ENCODE measurements around the gene ORC5.

Gene ORC5

DNA sequence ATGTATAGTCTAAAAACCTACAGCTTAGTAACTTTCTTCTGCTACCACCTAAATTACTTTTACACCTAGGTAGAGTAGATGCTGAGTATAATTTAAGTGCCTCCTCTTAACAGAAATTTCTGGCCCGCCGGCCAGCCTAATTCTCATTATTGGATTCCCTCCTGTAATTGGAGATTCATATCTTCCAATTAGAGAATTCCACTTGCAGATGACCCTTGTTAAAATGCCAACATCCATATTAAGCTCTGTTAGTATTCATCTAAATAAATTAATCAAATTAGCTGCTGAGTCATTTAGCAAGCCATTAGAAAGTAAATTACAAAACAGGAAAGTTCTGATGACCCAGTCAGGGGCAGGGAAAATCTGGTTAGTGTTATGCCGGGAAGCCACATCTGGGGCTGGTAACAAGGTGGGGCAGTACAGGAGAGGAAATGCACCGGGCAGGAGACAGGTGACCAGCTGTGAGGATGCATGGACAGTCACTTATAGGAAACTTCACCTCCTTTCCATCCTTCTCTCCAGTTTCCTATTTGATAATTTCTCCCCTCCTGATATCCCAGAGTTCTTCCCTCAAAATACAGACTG is 82.8 kb downstream of the ORC5 start:
- DNase-seq = no peak

DNA sequence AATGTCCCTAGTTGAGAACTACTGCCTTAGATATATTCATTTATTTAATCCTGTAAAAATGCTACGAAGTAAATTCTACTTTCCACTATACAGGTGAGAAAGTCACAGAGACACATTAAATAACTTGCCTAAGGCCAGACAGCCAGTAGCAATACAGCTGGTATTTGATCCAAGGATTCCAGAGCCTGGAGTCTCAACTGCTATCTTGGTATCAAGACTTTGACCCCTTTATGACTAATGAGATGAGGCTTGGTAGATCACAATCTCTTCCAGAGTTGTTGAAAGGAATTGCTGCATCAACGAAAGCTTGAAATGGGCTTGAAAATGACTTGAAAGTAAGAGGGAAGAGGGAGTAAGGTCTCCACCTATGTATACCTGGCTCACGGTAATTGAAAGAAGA is 83.3 kb downstream of the ORC5 start:
- no peak for DNase-seq

DNA sequence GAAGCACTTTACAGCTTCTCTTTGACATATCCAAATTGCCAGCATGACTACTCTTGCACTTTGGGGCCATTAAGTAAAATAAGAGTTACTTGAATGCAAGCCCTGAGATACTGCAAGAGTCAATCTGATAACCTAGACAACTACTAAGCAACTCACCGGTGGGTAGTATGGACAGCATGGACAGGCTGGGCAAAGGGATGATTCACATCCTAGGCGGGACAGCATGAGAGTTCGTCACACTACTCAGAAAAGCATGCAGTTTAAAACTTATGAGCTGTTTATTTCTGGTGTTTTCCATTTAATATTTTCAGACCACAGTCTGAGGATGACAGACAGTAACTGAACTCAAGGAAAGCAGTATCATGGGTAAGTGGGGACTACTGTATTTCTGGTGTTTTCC is 84.0 kb downstream of the ORC5 start:
- no peak for DNase-seq

DNA sequence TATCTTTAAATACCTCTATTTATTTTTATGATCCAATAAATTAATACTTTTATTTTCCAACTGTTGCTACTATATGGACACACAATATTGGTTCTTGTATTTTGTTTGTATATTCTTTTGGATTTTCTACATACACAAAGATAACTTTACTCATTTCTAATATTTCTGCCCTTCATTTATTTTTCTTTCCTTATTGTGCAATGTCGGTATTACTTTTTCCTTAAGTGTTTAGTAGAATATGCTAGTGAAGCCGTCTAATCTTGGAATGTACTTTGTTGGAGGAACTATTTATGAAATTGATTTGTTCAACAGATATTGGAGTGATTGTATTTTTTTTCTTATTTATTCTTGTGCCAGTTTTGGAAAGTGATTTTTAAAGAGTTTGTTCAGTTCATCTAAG is 94.0 kb downstream of the ORC5 start:
- no peak for DNase-seq

DNA sequence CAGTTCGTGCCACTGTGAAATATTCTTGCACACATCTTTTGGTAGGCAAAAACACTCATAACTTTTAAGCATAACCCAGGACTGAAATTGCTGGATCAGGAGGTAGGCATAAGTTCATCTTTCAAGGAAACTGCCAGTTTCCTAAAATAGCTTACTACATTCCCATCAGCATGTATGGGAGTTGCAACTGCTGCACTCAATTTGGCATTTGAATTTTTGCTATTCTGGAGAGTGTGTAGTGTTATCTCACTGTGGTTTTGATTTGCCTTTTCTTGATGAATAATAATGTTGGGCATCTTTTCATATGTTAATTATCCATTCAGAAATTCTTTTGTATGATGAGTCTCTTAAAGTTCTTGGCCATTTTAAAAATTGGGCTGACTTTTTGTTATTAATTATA is 95.2 kb downstream of the ORC5 start:
- DNase-seq = no peak

DNA sequence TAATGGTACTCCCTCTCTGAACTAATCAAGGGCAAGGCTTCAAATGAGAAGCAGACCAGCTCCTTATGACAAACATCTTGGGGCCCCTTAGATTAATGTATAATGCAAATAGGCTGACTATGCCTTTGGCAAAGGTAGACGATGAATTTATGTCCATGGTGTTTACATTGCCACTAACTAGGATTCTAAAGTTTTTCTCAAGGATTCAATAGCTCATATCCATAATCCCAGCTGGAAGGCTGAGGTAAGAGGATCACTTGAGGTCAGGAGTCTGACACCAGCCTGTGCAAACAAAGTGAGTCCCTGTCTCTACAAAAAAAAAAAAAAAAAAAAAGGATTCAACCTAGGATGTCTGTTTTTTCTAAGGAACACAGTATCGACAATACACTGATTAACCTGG is 96.5 kb downstream of the ORC5 start:
- no peak for DNase-seq

DNA sequence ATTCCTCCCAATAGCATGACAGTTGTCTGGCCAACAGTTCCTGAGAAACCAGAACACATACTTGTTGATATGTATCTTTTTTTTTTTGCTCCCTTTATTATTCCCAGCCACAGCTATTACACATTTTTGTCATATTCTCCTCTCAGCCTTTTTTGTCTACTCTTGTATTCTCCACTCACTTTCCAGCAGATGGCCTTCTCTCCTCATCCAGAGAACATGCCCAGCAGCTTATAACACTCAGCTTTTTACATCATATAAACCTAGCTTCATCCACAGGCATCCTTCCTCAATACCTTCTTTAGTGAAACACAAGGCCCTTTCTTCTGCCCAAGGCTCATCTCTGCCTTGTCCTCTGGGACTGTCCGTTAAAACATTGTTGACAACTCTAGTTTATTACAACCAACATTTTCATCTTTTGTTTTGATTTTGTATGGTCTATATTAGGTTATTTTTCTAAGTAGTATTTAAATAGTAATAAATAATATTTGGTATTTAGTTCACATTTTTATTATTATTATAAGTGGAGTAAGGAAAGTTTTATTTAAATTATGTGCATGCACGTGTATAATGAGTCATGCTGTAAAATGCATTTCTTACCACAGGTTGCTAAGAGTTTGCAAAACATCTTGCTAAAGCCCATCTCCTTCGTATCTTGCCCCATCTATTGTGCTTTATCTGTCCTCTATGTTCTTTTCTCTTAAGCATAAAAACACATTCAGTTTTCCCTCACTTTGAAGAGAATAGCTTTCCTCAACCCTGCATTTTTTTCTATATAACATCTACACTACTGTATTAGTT is 101.5 kb downstream of the ORC5 start:
- no peak for DNase-seq

DNA sequence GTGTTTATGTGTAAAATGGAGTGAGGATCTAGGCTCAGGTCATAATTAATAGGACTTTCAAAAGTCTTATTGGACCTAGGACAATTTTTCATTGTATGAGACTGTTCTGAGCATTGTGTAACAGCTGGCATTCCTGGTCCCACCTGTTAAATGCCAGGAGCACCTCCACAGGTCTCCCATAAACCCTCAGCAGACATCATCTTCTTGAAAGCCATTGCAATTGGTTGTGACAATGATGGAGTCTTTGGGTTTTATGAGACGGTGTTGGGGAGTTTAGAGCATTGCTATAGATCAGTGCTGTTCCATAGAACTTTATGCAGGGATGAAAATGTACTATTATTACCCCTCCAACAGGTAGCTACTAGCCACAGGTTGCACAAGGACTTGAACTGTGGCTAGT is 108.9 kb downstream of the ORC5 start:
- DNase-seq = no peak

DNA sequence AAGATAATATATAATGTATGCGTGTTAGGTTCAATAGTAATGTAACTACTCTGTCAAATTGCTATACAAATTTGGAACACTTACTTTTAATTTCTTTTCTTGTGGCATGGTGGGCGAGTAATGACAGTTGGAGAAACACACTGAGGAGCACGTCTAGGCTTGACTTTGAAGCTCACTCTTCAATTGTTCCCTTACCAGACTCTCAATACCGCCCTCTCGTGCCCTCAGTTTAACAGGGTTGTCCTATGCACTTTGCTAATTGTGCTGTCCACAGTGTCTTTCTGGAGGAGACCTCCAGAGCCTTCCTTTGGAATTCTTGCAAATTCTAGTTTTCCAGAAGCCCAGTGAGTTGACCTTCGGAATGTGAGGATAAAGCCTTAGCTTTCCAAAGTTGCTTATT is 111.1 kb downstream of the ORC5 start:
- DNase-seq = no peak

DNA sequence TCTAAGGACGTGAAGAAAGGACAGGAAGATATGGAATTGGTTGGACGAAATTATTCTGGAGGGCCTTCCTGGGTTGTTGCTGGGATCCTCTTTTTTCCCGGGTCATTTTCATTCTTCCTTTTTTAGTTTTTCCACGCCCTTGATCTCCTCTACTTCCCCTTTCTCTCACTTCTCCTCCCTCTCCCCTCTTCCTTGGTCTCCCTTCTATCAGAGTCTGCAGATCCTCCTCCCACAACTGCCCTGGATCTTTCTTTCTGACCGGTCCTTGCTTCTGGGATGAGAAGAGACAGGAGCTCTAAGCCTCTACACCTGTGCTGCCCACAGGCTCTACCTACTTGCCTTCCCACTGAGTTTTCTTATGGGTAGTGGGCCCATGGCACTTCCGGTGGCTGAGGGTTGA is 114.7 kb downstream of the ORC5 start:
- no peak for DNase-seq

DNA sequence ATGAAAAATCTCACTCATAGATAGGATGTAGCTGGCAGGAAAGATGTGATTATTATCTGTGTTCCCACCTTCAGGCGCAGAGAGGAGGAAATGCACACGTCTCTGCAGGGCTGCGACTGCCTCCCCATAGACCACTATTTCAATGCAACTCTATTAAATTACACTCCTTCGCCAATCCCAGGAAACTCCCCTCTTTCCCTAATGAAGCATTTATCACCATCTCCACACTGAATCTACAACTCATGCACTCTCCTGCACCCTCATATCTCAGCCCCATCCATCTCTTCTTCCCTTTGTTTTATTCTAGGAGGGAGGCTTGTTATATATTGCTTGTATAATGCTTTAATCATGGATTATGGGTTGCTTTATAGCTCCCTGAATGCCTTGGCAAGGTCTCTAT is 116.6 kb downstream of the ORC5 start:
- no peak for DNase-seq

DNA sequence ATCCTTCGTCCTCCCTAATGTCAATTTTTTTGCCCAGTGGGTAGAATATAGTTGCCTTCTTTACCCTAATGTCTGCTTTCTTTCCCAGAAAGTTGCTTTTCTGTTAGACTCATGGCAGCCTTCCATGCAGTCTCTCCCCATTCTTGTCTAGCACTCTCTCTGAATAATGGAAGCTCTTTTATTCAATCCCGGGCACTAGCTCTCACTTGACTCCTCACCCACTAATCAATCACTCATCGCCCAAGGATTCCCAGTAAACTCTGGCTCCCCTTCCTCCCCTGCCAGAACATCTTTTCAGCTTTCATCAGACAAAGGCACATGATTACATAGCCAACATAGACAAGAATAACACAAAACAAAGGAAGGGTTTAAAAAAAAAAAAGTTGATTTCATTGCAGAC is 118.2 kb downstream of the ORC5 start:
- no peak for DNase-seq

DNA sequence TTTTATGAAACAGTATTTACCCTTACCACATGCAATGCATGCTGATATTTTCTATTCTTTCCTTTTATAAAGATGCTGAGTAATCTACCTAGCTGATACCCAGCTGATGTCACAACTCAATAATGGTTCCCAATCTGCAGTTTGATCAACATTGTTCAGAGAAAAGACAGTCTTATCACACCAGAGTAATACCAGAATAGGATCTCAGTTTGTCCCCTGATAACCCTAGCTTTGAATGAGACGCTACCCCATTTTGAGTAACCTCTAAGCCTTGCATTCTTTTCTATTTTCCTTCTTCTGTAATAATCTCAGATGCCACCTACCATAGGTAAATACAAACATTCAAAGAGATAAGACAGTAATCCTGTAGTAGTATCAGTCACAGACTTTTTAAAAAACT is 118.8 kb downstream of the ORC5 start:
- no peak for DNase-seq
